Measurements from ENCODE around the gene XAGE3. TPM values are rescaled to one million over a fixed set of nuclear protein-coding genes. Genes with fewer than 3 reads are reported as not detected.

XAGE3 gene
- total RNA-seq: not detected in 2 replicates

GRCh38 chrX:52867610-52868348 lies at the start of gene XAGE3:
XAGE3 (minus strand) TSS chrX:52868083; CDS start chrX:52867133, 950 bp downstream.

GRCh38 chrX:52896855-52897709 lies 29.2 kb upstream of the XAGE3 start, which contains the start of gene FAM156B:
FAM156B (plus strand) TSS chrX:52897330; CDS start chrX:52907226, 9,896 bp downstream.

Other genes starting within 250 kb of the XAGE3 start
- not detected in 2 replicates for gene SSX7, start 213.2 kb downstream of the XAGE3 start, total RNA-seq
- not detected in 2 replicates for gene SSX2, start 160.9 kb downstream of the XAGE3 start, total RNA-seq
- not detected in 2 replicates for gene SSX2B, start 116.8 kb downstream of the XAGE3 start, total RNA-seq
- not detected in 2 replicates for gene SPANXN5, start 70.7 kb downstream of the XAGE3 start, total RNA-seq
- not detected in 2 replicates for gene XAGE5, start 56.8 kb downstream of the XAGE3 start, total RNA-seq
- 18.3 and 22.0 TPM in 2 replicates for gene FAM156B, start 29.2 kb upstream of the XAGE3 start, total RNA-seq
- gene FAM156A, start 90.4 kb upstream of the XAGE3 start, total RNA-seq: 11.5 and 14.3 TPM in 2 replicates
- 1.3 TPM in 2 replicates for gene GPR173, start 180.7 kb upstream of the XAGE3 start, total RNA-seq
- gene TSPYL2, start 214.3 kb upstream of the XAGE3 start, total RNA-seq: 11.4 and 23.8 TPM in 2 replicates
- 1.3 and 2.8 TPM in 2 replicates for gene KANTR, start 226.1 kb upstream of the XAGE3 start, total RNA-seq